A549 (cell line): ENCODE results near the gene USP13.

Experiments used
- CTCF ChIP-seq: fragments of >200 bp; sonication (Bioruptor Twin); formaldehyde crosslinking; IDR thresholded peaks from 3 replicates; pipeline ENCODE4 v1.5.1; 2016
- ESRRA ChIP-seq: fragments of 150-350 bp; IDR thresholded peaks from 2 replicates; pipeline ENCODE4 v1.6.1; 2014; ENCODE audit warnings: mild to moderate bottlenecking, low read length, borderline replicate concordance
- JUN ChIP-seq, 2 experiments: fragments of >200 bp; sonication (Bioruptor Twin); formaldehyde crosslinking; IDR thresholded peaks; 2 replicates in 1 of 2; 3 replicates in 1 of 2; pipeline ENCODE4 v1.6.1; 2016 to 2017
- MAFK ChIP-seq: fragments of 450-650 bp; IDR thresholded peaks from 2 replicates; pipeline ENCODE4 v1.6.1; 2014; ENCODE audit not compliant: partially characterized antibody
- MAX ChIP-seq: IDR thresholded peaks from 2 replicates; pipeline ENCODE4 v1.6.1; 2012
- POLR2A ChIP-seq: IDR thresholded peaks from 2 replicates; pipeline ENCODE4 v1.6.1; 2012; ENCODE audit warnings: mild to moderate bottlenecking, low read length
- RAD21 ChIP-seq, 2 experiments: fragments of >200 bp in 1 of 2; sonication (Bioruptor Twin) in 1 of 2; formaldehyde crosslinking in 1 of 2; IDR thresholded peaks in 1 of 2; conservative IDR thresholded peaks in 1 of 2; 2 replicates in 1 of 2; 3 replicates in 1 of 2; pipeline ENCODE4 v1.6.1; 2012 to 2018; ENCODE audit warnings: inconsistent platforms in 1 of 2
- RCOR1 ChIP-seq: fragments of 150-350 bp; IDR thresholded peaks from 2 replicates; pipeline ENCODE4 v1.6.1; 2014; ENCODE audit warnings: antibody characterized with exemption, low read length, low read depth
- REST ChIP-seq: fragments of 200-600 bp; sonication (generic); IDR thresholded peaks from 2 replicates; pipeline ENCODE4 v1.6.1; 2016; ENCODE audit warnings: antibody characterized with exemption, mild to moderate bottlenecking, moderate library complexity

- TF ChIP-seq POLR2A (no peak), CTCF (no peak), RCOR1 (no peak), ESRRA (no peak), MAX (no peak), MAFK (no peak), RAD21 (conservative IDR thresholded peaks at IDR 0.05 in 1 of 2, IDR thresholded peaks at IDR 0.05 in 1 of 2) (no peak), JUN (IDR thresholded peaks at IDR 0.05) (no peak), REST (no peak)
Measured at GRCh38 chr3:179663093-179663492, 10.3 kb downstream of the USP13 start.
